ENCODE results near the gene TMEM151B.

The TMEM151B gene

GRCh38 chr6:44273617-44274016 lies 3.4 kb downstream of the TMEM151B start:
- no peak for DNase-seq (ENCODE audit: insufficient read length, low spot score)
- FAIRE-seq: no peak
- no peak for TF ChIP-seq CTCF (IDR thresholded peaks at IDR 0.05; ENCODE audit: insufficient read depth, missing control alignments)

GRCh38 chr6:44275271-44275748 lies 5.1 kb downstream of the TMEM151B start:
- no peak for DNase-seq (ENCODE audit: insufficient read length, low spot score)
- TF ChIP-seq CTCF (IDR thresholded peaks at IDR 0.05; ENCODE audit: insufficient read depth, missing control alignments): no peak
- FAIRE-seq: no peak

DNA sequence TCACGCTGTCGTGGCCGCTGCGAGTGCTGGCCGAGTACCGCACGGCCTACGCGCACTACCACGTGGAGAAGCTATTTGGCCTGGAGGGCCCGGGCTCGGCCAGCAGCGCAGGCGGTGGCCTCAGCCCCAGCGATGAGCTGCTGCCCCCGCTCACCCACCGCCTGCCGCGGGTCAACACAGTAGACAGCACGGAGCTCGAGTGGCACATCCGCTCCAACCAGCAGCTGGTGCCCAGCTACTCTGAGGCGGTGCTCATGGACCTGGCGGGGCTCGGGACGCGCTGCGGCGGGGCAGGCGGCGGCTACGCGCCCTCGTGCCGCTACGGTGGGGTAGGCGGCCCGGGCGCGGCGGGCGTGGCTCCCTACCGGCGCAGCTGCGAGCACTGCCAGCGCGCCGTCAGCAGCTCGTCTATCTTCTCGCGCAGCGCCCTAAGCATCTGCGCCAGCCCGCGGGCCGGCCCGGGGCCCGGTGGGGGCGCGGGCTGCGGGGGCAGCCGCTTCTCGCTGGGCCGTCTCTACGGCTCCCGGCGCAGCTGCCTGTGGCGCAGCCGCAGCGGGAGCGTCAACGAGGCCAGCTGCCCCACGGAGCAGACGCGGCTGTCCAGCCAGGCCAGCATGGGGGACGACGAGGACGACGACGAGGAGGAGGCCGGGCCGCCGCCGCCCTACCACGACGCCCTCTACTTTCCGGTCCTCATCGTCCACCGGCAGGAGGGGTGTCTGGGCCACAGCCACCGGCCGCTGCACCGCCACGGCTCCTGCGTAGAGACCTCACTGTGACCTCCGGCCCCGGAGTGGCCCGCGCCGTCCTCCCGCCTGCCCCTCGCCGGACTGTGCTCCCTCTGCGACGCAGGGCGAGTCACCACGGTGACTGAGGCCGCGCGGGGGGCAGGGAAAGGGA lies 5.7 kb downstream of the TMEM151B start:
- FAIRE-seq: no peak
- no peak for DNase-seq (ENCODE audit: insufficient read length, low spot score)
- TF ChIP-seq CTCF (IDR thresholded peaks at IDR 0.05; ENCODE audit: insufficient read depth, missing control alignments): no peak

DNA sequence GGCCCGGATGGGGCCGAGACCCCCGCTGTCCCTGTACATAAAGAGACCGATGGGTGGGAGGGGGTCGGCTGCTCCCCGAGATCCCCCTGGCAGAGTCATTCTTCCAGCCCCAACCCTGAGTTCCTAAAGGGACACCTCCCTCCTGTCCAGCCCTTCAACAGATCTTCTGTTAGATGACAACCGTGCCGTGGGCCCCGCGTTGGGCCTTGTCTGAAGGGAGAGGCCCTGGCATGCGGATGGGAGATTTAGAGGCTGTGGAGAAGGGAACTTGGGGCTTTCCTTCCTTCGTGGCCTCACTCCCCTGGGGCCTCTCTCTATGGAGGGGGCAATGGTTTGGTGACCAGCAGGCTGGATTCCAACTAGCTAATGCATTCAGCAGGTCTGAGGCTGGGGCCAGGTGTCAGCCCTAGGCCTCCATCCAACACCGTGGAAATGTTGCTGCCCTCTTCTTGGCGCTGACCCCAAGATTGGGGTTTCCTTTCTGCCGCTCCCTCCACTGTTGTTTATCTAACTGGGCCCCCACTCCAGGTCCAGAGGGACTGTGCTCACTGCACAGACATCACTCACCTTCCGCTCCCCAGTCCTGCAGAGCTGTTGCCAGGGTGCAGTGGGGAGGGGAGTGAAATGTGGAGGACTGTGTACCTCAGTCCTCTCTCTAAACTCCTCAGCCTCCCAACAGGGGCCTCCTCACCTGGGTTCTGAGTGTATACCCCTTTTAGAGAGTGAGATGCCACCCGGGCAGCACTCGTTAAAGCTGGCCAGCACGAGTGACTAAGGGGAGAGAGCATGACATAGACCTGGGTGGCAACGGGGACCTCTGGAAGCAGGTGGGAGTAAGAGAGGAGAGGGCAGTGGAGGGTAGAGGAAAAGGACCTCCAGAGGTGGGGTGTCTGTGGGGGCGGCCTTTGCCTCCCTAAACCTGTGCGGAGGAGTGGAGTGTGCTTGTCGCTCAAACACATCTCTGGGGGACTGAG lies 6.7 kb downstream of the TMEM151B start:
- TF ChIP-seq CTCF (IDR thresholded peaks at IDR 0.05; ENCODE audit: insufficient read depth, missing control alignments): no peak
- DNase-seq (ENCODE audit: insufficient read length, low spot score) (no peak), FAIRE-seq (no peak)

DNA sequence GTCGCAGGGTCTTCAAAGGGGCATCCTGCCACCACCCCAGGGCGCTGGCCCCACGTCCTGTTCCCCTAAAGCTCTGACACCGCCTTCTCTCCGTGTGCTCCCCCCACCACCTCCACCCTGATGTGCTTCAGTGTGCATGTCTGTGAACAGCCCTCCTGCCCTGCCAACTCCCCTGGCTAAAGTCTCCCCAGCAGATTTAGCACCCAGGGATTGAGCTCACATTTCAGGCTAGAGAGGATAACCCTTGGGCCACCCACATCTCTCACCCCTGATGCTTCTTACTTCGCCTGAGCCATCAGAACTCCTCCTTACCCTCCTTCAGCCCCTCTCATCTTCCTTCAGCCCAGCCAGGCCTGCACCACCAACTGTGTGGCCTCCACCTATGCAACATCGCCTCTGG lies 7.5 kb downstream of the TMEM151B start:
- TF ChIP-seq CTCF (IDR thresholded peaks at IDR 0.05; ENCODE audit: insufficient read depth, missing control alignments): no peak
- no peak for FAIRE-seq
- DNase-seq (ENCODE audit: insufficient read length, low spot score): no peak

- no peak for TF ChIP-seq CTCF (IDR thresholded peaks at IDR 0.05; ENCODE audit: insufficient read depth, missing control alignments)
- DNase-seq (ENCODE audit: insufficient read length, low spot score): no peak
- FAIRE-seq: no peak
Observed at GRCh38 chr6:44278315-44278714, 8.1 kb downstream of the TMEM151B start.
